HEK293 (cell line): ENCODE data around the gene NIPSNAP3A.

Experiments
- CTCF ChIA-PET: fragments of 350-600 bp; formaldehyde crosslinking; extraction: SDS; loops from one replicate; lab custom pipeline; 2021; ENCODE audit warnings: antibody characterized with exemption; lab: Yijun Ruan, JAX
- POLR2A ChIA-PET: fragments of 300-600 bp; formaldehyde crosslinking; extraction: SDS; loops from one replicate; lab custom pipeline; 2020; ENCODE audit warnings: antibody characterized with exemption, inconsistent platforms; lab: Yijun Ruan, JAX
- H3K27ac ChIP-seq: fragments of 200-500 bp; sonication (Bioruptor generic); 2 replicates; pipeline ENCODE4 v1.5.1; 2014; ENCODE audit warnings: low read depth, low read length, control low read depth, inconsistent platforms; ENCODE audit errors: extremely low read depth
- H3K36me3 ChIP-seq, 2 experiments: fragments of 200-500 bp in 1 of 2; sonication (Bioruptor generic) in 1 of 2; 1 replicate in 1 of 2; 2 replicates in 1 of 2; pipeline ENCODE4 v1.5.1; 2014 to 2017; ENCODE audit warnings: inconsistent platforms in 2 of 2, low read length in 2 of 2; ENCODE audit not compliant: control insufficient read depth in 2 of 2, insufficient read depth in 1 of 2
- H3K4me1 ChIP-seq: fragments of 200-500 bp; sonication (Bioruptor generic); 2 replicates; pipeline ENCODE4 v1.5.1; 2014; ENCODE audit warnings: mild to moderate bottlenecking, low read length, inconsistent platforms; ENCODE audit not compliant: control insufficient read depth, insufficient read depth
- H3K4me3 ChIP-seq: 2 replicates; pipeline ENCODE4 v1.5.1; 2011; ENCODE audit warnings: low read depth, mild to moderate bottlenecking, control low read depth, low read length, moderate library complexity
- H3K9me3 ChIP-seq: fragments of 200-500 bp; sonication (Bioruptor generic); 2 replicates; pipeline ENCODE4 v1.5.1; 2014; ENCODE audit warnings: low read depth, low read length, inconsistent platforms; ENCODE audit not compliant: control insufficient read depth, insufficient read depth
- CTCF ChIP-seq: fragments of 450-650 bp; formaldehyde crosslinking; IDR thresholded peaks from 2 replicates; pipeline ENCODE4 v1.5.1; 2016; ENCODE audit warnings: missing biosample characterization, missing genetic modification characterization
- GFI1B ChIP-seq: fragments of 450-650 bp; formaldehyde crosslinking; IDR thresholded peaks from 2 replicates; pipeline ENCODE4 v1.5.1; 2016; ENCODE audit warnings: missing biosample characterization, missing genetic modification characterization
- HOXD13 ChIP-seq: sonication (generic); formaldehyde crosslinking; IDR thresholded peaks from 2 replicates; pipeline ENCODE4 v1.8.0; 2022; ENCODE audit warnings: missing genetic modification reagents, borderline replicate concordance
- PRDM4 ChIP-seq: fragments of 450-650 bp; formaldehyde crosslinking; IDR thresholded peaks from 2 replicates; pipeline ENCODE4 v1.5.1; 2017; ENCODE audit warnings: missing biosample characterization, missing genetic modification characterization
- SALL2 ChIP-seq: fragments of 450-650 bp; formaldehyde crosslinking; IDR thresholded peaks from 2 replicates; pipeline ENCODE4 v1.5.0; 2017; ENCODE audit warnings: missing biosample characterization, mild to moderate bottlenecking, missing genetic modification characterization, borderline replicate concordance
- ZBTB48 ChIP-seq: fragments of 450-650 bp; formaldehyde crosslinking; IDR thresholded peaks from 2 replicates; pipeline ENCODE4 v1.5.1; 2016; ENCODE audit warnings: missing biosample characterization, missing genetic modification characterization
- ZBTB7A ChIP-seq: fragments of 450-650 bp; formaldehyde crosslinking; IDR thresholded peaks from 2 replicates; pipeline ENCODE4 v1.5.1; 2016; ENCODE audit warnings: low read depth, missing biosample characterization, missing genetic modification characterization
- ZBTB8A ChIP-seq: fragments of 450-650 bp; formaldehyde crosslinking; IDR thresholded peaks from 2 replicates; pipeline ENCODE4 v1.5.1; 2016; ENCODE audit warnings: missing biosample characterization, missing genetic modification characterization
- ZFP3 ChIP-seq: fragments of 450-650 bp; formaldehyde crosslinking; IDR thresholded peaks from 2 replicates; pipeline ENCODE4 v1.5.1; 2016; ENCODE audit warnings: low read depth, missing biosample characterization, missing genetic modification characterization
- ZNF184 ChIP-seq: fragments of 450-650 bp; IDR thresholded peaks from 2 replicates; pipeline ENCODE4 v1.5.1; 2018; ENCODE audit warnings: missing biosample characterization, mild to moderate bottlenecking, missing genetic modification characterization
- ZNF2 ChIP-seq: fragments of 450-650 bp; formaldehyde crosslinking; IDR thresholded peaks from 2 replicates; pipeline ENCODE4 v1.5.1; 2016; ENCODE audit warnings: missing biosample characterization, missing genetic modification characterization
- ZNF202 ChIP-seq: fragments of 450-650 bp; formaldehyde crosslinking; IDR thresholded peaks from 2 replicates; pipeline ENCODE4 v1.5.1; 2016; ENCODE audit warnings: missing biosample characterization, missing genetic modification characterization, borderline replicate concordance
- ZNF292 ChIP-seq: fragments of 450-650 bp; formaldehyde crosslinking; IDR thresholded peaks from 2 replicates; pipeline ENCODE4 v1.5.1; 2016; ENCODE audit warnings: low read depth, missing biosample characterization, missing genetic modification characterization, borderline replicate concordance
- ZNF335 ChIP-seq: fragments of 450-650 bp; formaldehyde crosslinking; conservative IDR thresholded peaks from 2 replicates; pipeline ENCODE4 v1.5.1; 2016; ENCODE audit warnings: missing biosample characterization, missing genetic modification characterization
- ZNF366 ChIP-seq: fragments of 450-650 bp; formaldehyde crosslinking; conservative IDR thresholded peaks from 2 replicates; pipeline ENCODE4 v1.5.1; 2016; ENCODE audit warnings: missing biosample characterization, missing genetic modification characterization
- ZNF404 ChIP-seq: fragments of 450-650 bp; formaldehyde crosslinking; IDR thresholded peaks from 2 replicates; pipeline ENCODE4 v1.5.1; 2017; ENCODE audit warnings: missing biosample characterization, missing genetic modification characterization
- ZNF416 ChIP-seq: fragments of 450-650 bp; formaldehyde crosslinking; IDR thresholded peaks from 2 replicates; pipeline ENCODE4 v1.5.1; 2016; ENCODE audit warnings: missing biosample characterization, missing genetic modification characterization
- ZNF600 ChIP-seq: fragments of 450-650 bp; formaldehyde crosslinking; IDR thresholded peaks from 2 replicates; pipeline ENCODE4 v1.5.1; 2016; ENCODE audit warnings: missing biosample characterization, missing genetic modification characterization
- ZNF626 ChIP-seq: fragments of 450-650 bp; sonication (Bioruptor Pico); formaldehyde crosslinking; IDR thresholded peaks from 2 replicates; pipeline ENCODE4 v1.5.1; 2018; ENCODE audit warnings: missing biosample characterization, missing genetic modification characterization, inconsistent platforms
- ZNF654 ChIP-seq: fragments of 450-650 bp; formaldehyde crosslinking; IDR thresholded peaks from 2 replicates; pipeline ENCODE4 v1.5.1; 2016; ENCODE audit warnings: low read depth, missing biosample characterization, missing genetic modification characterization
- ZNF658 ChIP-seq: fragments of 450-650 bp; formaldehyde crosslinking; IDR thresholded peaks from 2 replicates; pipeline ENCODE4; 2016; ENCODE audit warnings: missing biosample characterization, missing genetic modification characterization
- ZNF792 ChIP-seq: fragments of 450-650 bp; formaldehyde crosslinking; IDR thresholded peaks from 2 replicates; pipeline ENCODE4 v1.5.1; 2016; ENCODE audit warnings: missing biosample characterization, missing genetic modification characterization
- ZSCAN23 ChIP-seq: fragments of 450-650 bp; formaldehyde crosslinking; IDR thresholded peaks from 2 replicates; pipeline ENCODE4 v1.5.1; 2016; ENCODE audit warnings: missing biosample characterization, missing genetic modification characterization

The NIPSNAP3A gene

GRCh38 chr9:104743376-104743985 is 4.0 kb upstream of the NIPSNAP3A start:
- Histone ChIP-seq H3K9me3 (no peaks in the 10 kb centered on the region), H3K4me1 (no peaks in the 10 kb centered on the region), H3K27ac (no peak overlapping the region), H3K4me3 (no peak overlapping the region), H3K36me3 (no peaks in the 10 kb centered on the region)
- ChIA-PET CTCF (interaction anchor here (0.6 to 2.2 kb wide), 22 partner anchors 10 to 688 kb away, joined by 3 to 9 read pairs (median 4); no protein-coding TSS in a partner anchor), POLR2A (no interaction called here)
- TF ChIP-seq ZNF654 (tag by site-specific recombination) (peak; percentile 85), CTCF (peak; percentile 29; the same call in 1 of the 2 replicates), ZNF626 (tag by site-specific recombination) (no peak)

GRCh38 chr9:104745852-104746251 is 1.6 kb upstream of the NIPSNAP3A start:
- Histone ChIP-seq H3K36me3 (peaks cover 0 to 3% of the 10 kb centered on the region in 2 experiments; a peak in 1 of 3 replicates), H3K27ac (no peak overlapping the region), H3K4me1 (no peaks in the 10 kb centered on the region), H3K4me3 (no peak overlapping the region), H3K9me3 (no peaks in the 10 kb centered on the region)
- CTCF ChIA-PET, result interaction anchor here (0.6 to 2.2 kb wide), 3 partner anchors 62 to 1195 kb away, joined by 3 to 6 read pairs (median 3); no protein-coding TSS in a partner anchor
- TF ChIP-seq ZNF658 (tag by site-specific recombination) (no peak), ZNF2 (tag by site-specific recombination) (no peak), ZFP3 (no peak), ZBTB8A (tag by site-specific recombination) (no peak), ZSCAN23 (tag by site-specific recombination) (no peak), ZBTB48 (tag by site-specific recombination) (no peak), PRDM4 (tag by site-specific recombination) (no peak), ZNF416 (tag by site-specific recombination) (no peak), ZNF792 (tag by site-specific recombination) (no peak), ZNF202 (tag by site-specific recombination) (no peak), HOXD13 (CRISPR knock-in tag) (no peak), SALL2 (no peak), ZNF184 (tag by site-specific recombination) (no peak)
- TF ChIP-seq, all 188 proteins: peak for 0
- POLR2A ChIA-PET, result no interaction called here

- TF ChIP-seq ZNF366 (tag by site-specific recombination), result no peak
- TF ChIP-seq ZNF404 (tag by site-specific recombination), result no peak
- TF ChIP-seq ZBTB7A, result no peak
- no peak for TF ChIP-seq GFI1B
- no peak for TF ChIP-seq ZNF292 (tag by site-specific recombination)
- no peak for TF ChIP-seq ZNF335 (tag by site-specific recombination)
- no peak for TF ChIP-seq ZNF416 (tag by site-specific recombination)
- TF ChIP-seq ZNF600 (tag by site-specific recombination), result no peak
- TF ChIP-seq, all 188 proteins: peak for 0
- Histone ChIP-seq H3K9me3 (no peaks in the 10 kb centered on the region), H3K36me3 (peaks cover 0 to 4% of the 10 kb centered on the region in 2 experiments; a peak in 1 of 3 replicates), H3K4me3 (no peak overlapping the region), H3K4me1 (no peaks in the 10 kb centered on the region), H3K27ac (no peak overlapping the region)
- POLR2A ChIA-PET, result no interaction called here
- CTCF ChIA-PET, result interaction anchor here (0.6 to 2.2 kb wide), 3 partner anchors 63 to 1196 kb away, joined by 3 to 6 read pairs (median 3); no protein-coding TSS in a partner anchor
These were observed 1.2 kb upstream of the NIPSNAP3A start for GRCh38 chr9:104746285-104746684.
